GM23248 (cell line): ENCODE measurements around the gene GIN1.

Source experiments
- EZH2 ChIP-seq: fragments of 200-600 bp; sonication (generic); IDR thresholded peaks from 2 replicates; pipeline ENCODE4 v1.6.1; 2018; ENCODE audit warnings: antibody characterized with exemption, mild to moderate bottlenecking; ENCODE audit not compliant: insufficient read depth, poor library complexity, severe bottlenecking
- EZH2phosphoT487 ChIP-seq: fragments of 200-600 bp; sonication (generic); IDR thresholded peaks from 2 replicates; pipeline ENCODE4 v1.6.1; 2018; ENCODE audit warnings: antibody characterized with exemption, moderate library complexity, mild to moderate bottlenecking, low read depth; ENCODE audit not compliant: insufficient read depth

- TF ChIP-seq EZH2 = no peak
- no peak for TF ChIP-seq EZH2phosphoT487
Measured at GRCh38 chr5:103079796-103080195, 40.1 kb downstream of the GIN1 start.
